NCI-H748 (cell line): Measurements from ENCODE around the gene HERC2.

Experiments
- DNase-seq: peaks from one replicate; lab custom pipeline; 2025; ENCODE audit not compliant: unreplicated experiment; lab: John Stamatoyannopoulos, UW

The HERC2 gene

GRCh38 chr15:28114721-28115622, 207.0 kb downstream of the HERC2 start:
- no peak for DNase-seq

GRCh38 chr15:28114114-28114455, 207.9 kb downstream of the HERC2 start:
- DNase-seq = no peak

- no peak for DNase-seq
These were observed 208.4 kb downstream of the HERC2 start for GRCh38 chr15:28113394-28114113.

GRCh38 chr15:28112962-28113361, 209.0 kb downstream of the HERC2 start:
- DNase-seq = no peak

- DNase-seq = no peak
These were observed 209.7 kb downstream of the HERC2 start for GRCh38 chr15:28112101-28112760.

- no peak for DNase-seq
These were observed 210.4 kb downstream of the HERC2 start for GRCh38 chr15:28111543-28111942.

- DNase-seq = no peak
These were observed 211.5 kb downstream of the HERC2 start for GRCh38 chr15:28110481-28110881.

GRCh38 chr15:28109626-28110455, 212.1 kb downstream of the HERC2 start:
- DNase-seq = no peak

- DNase-seq = no peak
These were observed 214.1 kb downstream of the HERC2 start for GRCh38 chr15:28107904-28108275.

- no peak for DNase-seq
These were observed 214.7 kb downstream of the HERC2 start for GRCh38 chr15:28107111-28107903.

GRCh38 chr15:28106294-28107110, 215.5 kb downstream of the HERC2 start:
- DNase-seq = no peak

GRCh38 chr15:28105793-28106192, 216.2 kb downstream of the HERC2 start:
- DNase-seq = no peak

GRCh38 chr15:28105224-28105791, 216.7 kb downstream of the HERC2 start:
- no peak for DNase-seq

- DNase-seq = no peak
These were observed 217.7 kb downstream of the HERC2 start for GRCh38 chr15:28104326-28104725.

GRCh38 chr15:28103831-28104230, 218.1 kb downstream of the HERC2 start:
- no peak for DNase-seq

- no peak for DNase-seq
These were observed 220.0 kb downstream of the HERC2 start for GRCh38 chr15:28101983-28102441.

GRCh38 chr15:28101201-28101600, 220.8 kb downstream of the HERC2 start:
- DNase-seq = no peak

GRCh38 chr15:28100516-28101195, 221.3 kb downstream of the HERC2 start:
- no peak for DNase-seq
